ENCODE measurements around the gene KRT78.

KRT78 gene

GRCh38 chr12:52835271-52836041 is 13.3 kb downstream of the KRT78 start:
- DNase-seq (ENCODE audit: low spot score) = no peak
- TF ChIP-seq, protein P1, sequence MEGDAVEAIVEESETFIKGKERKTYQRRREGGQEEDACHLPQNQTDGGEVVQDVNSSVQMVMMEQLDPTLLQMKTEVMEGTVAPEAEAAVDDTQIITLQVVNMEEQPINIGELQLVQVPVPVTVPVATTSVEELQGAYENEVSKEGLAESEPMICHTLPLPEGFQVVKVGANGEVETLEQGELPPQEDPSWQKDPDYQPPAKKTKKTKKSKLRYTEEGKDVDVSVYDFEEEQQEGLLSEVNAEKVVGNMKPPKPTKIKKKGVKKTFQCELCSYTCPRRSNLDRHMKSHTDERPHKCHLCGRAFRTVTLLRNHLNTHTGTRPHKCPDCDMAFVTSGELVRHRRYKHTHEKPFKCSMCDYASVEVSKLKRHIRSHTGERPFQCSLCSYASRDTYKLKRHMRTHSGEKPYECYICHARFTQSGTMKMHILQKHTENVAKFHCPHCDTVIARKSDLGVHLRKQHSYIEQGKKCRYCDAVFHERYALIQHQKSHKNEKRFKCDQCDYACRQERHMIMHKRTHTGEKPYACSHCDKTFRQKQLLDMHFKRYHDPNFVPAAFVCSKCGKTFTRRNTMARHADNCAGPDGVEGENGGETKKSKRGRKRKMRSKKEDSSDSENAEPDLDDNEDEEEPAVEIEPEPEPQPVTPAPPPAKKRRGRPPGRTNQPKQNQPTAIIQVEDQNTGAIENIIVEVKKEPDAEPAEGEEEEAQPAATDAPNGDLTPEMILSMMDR (IDR thresholded peaks at IDR 0.05; ENCODE audit: borderline replicate concordance, control extremely low read depth, extremely low read depth, insufficient read depth, missing control alignments) = no peak
- in situ Hi-C loops (cut with MboI; ENCODE audit: low sequenced_read_pairs, unreplicated experiment) = no loop called here

DNA sequence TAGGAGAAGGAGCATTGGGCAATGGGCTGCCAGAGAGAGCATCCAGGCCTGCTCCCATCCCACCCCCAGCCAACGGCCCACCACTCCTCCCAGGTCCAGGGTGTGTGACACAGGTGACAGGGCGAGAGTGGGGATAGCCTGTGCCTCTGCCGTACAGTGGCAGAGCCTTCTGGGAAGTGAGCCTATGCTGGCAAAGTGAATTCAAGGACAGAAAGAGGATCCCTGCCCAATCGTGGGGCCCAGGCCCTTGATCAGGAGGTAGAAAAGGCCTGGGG is 14.1 kb downstream of the KRT78 start:
- DNase-seq (ENCODE audit: low spot score) = no peak
- in situ Hi-C loops (cut with MboI; ENCODE audit: low sequenced_read_pairs, unreplicated experiment) = no loop called here
- TF ChIP-seq, protein P1 (IDR thresholded peaks at IDR 0.05; ENCODE audit: borderline replicate concordance, control extremely low read depth, extremely low read depth, insufficient read depth, missing control alignments) = no peak

- in situ Hi-C loops (cut with MboI; ENCODE audit: low sequenced_read_pairs, unreplicated experiment) = no loop called here
- DNase-seq (ENCODE audit: low spot score) = no peak
- TF ChIP-seq, protein P1 (IDR thresholded peaks at IDR 0.05; ENCODE audit: borderline replicate concordance, control extremely low read depth, extremely low read depth, insufficient read depth, missing control alignments) = no peak
These were observed 14.7 kb downstream of the KRT78 start, which contains the start of gene KRT79 for GRCh38 chr12:52833922-52834726. Gene KRT79, minus strand, starts transcription at chr12:52834311. Its CDS starts 51 bp downstream, at chr12:52834260.

GRCh38 chr12:52832985-52833905 is 15.5 kb downstream of the KRT78 start:
- TF ChIP-seq, protein P1 (IDR thresholded peaks at IDR 0.05; ENCODE audit: borderline replicate concordance, control extremely low read depth, extremely low read depth, insufficient read depth, missing control alignments) = no peak
- DNase-seq (ENCODE audit: low spot score) = no peak
- in situ Hi-C loops (cut with MboI; ENCODE audit: low sequenced_read_pairs, unreplicated experiment) = no loop called here

GRCh38 chr12:52832451-52832850 is 16.3 kb downstream of the KRT78 start:
- DNase-seq (ENCODE audit: low spot score) = no peak
- in situ Hi-C loops (cut with MboI; ENCODE audit: low sequenced_read_pairs, unreplicated experiment) = no loop called here
- TF ChIP-seq, protein P1 (IDR thresholded peaks at IDR 0.05; ENCODE audit: borderline replicate concordance, control extremely low read depth, extremely low read depth, insufficient read depth, missing control alignments) = no peak

- in situ Hi-C loops (cut with MboI; ENCODE audit: low sequenced_read_pairs, unreplicated experiment) = no loop called here
- no peak for DNase-seq (ENCODE audit: low spot score)
- TF ChIP-seq, protein P1 (IDR thresholded peaks at IDR 0.05; ENCODE audit: borderline replicate concordance, control extremely low read depth, extremely low read depth, insufficient read depth, missing control alignments) = no peak
These were observed 17.5 kb downstream of the KRT78 start for GRCh38 chr12:52831251-52831650.

Measured in GM13976 (cell line).